ENCODE measurements around the gene TMEM120B. TPM values are rescaled to one million over a fixed set of nuclear protein-coding genes. Genes with fewer than 3 reads are reported as not detected.
A peak's percentile ranks its signal among the peaks of the same experiment; 100 is the strongest.
"Not testable (repeated sequence)": the region's sequence is repeated elsewhere in the genome, so short reads cannot be mapped to it uniquely, and the experiment has no call there.

TMEM120B gene
- total RNA-seq: 17.1 TPM
- long read RNA-seq, full-length matches to known transcripts: 6 of 21 reads
- long read RNA-seq, partial matches to known transcripts: 1 of 21 reads
- long read RNA-seq, other reads (novel, unspliced or antisense): 14 of 21 reads

- DNase-seq (peak; percentile 92), ATAC-seq (peak; percentile 97)
- Histone ChIP-seq H3K4me3 (peak within 1 kb of the TSS; percentile 98), H3K27ac (peak within 1 kb of the TSS; percentile 92), H3K27me3 (no peaks in the 10 kb centered on the region), H3K4me1 (peaks cover 21% of the 10 kb centered on the region), H3K9me3 (no peaks in the 10 kb centered on the region), H3K36me3 (no peaks in the 10 kb centered on the region)
- intact Hi-C loops (cut with DNase I): no loop called here
- TF ChIP-seq CTCF (IDR thresholded peaks at IDR 0.05): peak; percentile 13
Measured at GRCh38 chr12:121712461-121713256, at the start of gene TMEM120B. TMEM120B (plus strand) TSS chr12:121712752; CDS start chr12:121712896, 144 bp downstream.

GRCh38 chr12:121663610-121663929 is 49.0 kb upstream of the TMEM120B start:
- TF ChIP-seq CTCF (IDR thresholded peaks at IDR 0.05): no peak
- no peak overlapping the region for H3K27ac ChIP-seq
- intact Hi-C loops (cut with DNase I): no loop called here
- no peaks in the 10 kb centered on the region for H3K36me3 ChIP-seq
- no peak for ATAC-seq
- H3K4me3 ChIP-seq: no peak overlapping the region
- H3K4me1 ChIP-seq: peaks cover 8% of the 10 kb centered on the region
- H3K9me3 ChIP-seq: no peaks in the 10 kb centered on the region
- H3K27me3 ChIP-seq: no peaks in the 10 kb centered on the region
- DNase-seq: no peak

- H3K4me1 ChIP-seq; intact Hi-C loops (cut with DNase I); H3K9me3 ChIP-seq; H3K27me3 ChIP-seq; H3K4me3 ChIP-seq; ATAC-seq; H3K36me3 ChIP-seq; DNase-seq; H3K27ac ChIP-seq: not testable (repeated sequence)
Measured at GRCh38 chr12:121666829-121667228, 45.7 kb upstream of the TMEM120B start.

GRCh38 chr12:121668750-121669520 is 43.6 kb upstream of the TMEM120B start:
- Histone ChIP-seq H3K4me1 (peaks cover 10% of the 10 kb centered on the region), H3K36me3 (no peaks in the 10 kb centered on the region), H3K9me3 (no peaks in the 10 kb centered on the region), H3K4me3 (no peak overlapping the region), H3K27ac (no peak overlapping the region), H3K27me3 (no peaks in the 10 kb centered on the region)
- DNase-seq (no peak), ATAC-seq (no peak)
- intact Hi-C loops (cut with DNase I): no loop called here
- TF ChIP-seq CTCF (IDR thresholded peaks at IDR 0.05): peak; percentile 61

GRCh38 chr12:121669521-121669900 is 43.0 kb upstream of the TMEM120B start, which contains the start of gene MORN3:
MORN3 (minus strand) TSS chr12:121669654; CDS start chr12:121669483, 171 bp downstream.
- DNase-seq (no peak), ATAC-seq (no peak)
- H3K27ac ChIP-seq: no peak within 1 kb of the TSS
- H3K4me1 ChIP-seq: peaks cover 10% of the 10 kb centered on the region
- H3K4me3 ChIP-seq: no peak within 1 kb of the TSS
- intact Hi-C loops (cut with DNase I): no loop called here
- no peaks in the 10 kb centered on the region for H3K36me3 ChIP-seq
- TF ChIP-seq CTCF (IDR thresholded peaks at IDR 0.05): no peak
- H3K27me3 ChIP-seq: no peaks in the 10 kb centered on the region
- H3K9me3 ChIP-seq: no peaks in the 10 kb centered on the region

- TF ChIP-seq CTCF (IDR thresholded peaks at IDR 0.05): no peak
- no peaks in the 10 kb centered on the region for H3K9me3 ChIP-seq
- peak; percentile 37 for ATAC-seq
- no peaks in the 10 kb centered on the region for H3K27me3 ChIP-seq
- peak overlapping the region; percentile 56 for H3K27ac ChIP-seq
- intact Hi-C loops (cut with DNase I): loop anchor here (10.0 kb wide), 1 partner anchor 178 kb away; no protein-coding TSS in a partner anchor
- no peaks in the 10 kb centered on the region for H3K36me3 ChIP-seq
- DNase-seq: no peak
- peak overlapping the region; percentile 54 for H3K4me3 ChIP-seq
- H3K4me1 ChIP-seq: peaks cover 10% of the 10 kb centered on the region
Measured at GRCh38 chr12:121673013-121673511, 39.5 kb upstream of the TMEM120B start.
